Measurements from ENCODE around the gene LRRIQ1.

The LRRIQ1 gene

GRCh38 chr12:85278598-85279448 is 242.7 kb downstream of the LRRIQ1 start:
- Histone ChIP-seq H3K9ac (no peak overlapping the region), H3K36me3 (no peaks in the 10 kb centered on the region), H3K27me3 (no peaks in the 10 kb centered on the region), H3K4me2 (no peak overlapping the region), H3K27ac (no peak overlapping the region), H4K20me1 (no peaks in the 10 kb centered on the region), H3K9me3 (peaks cover 32% of the 10 kb centered on the region), H3K4me1 (no peaks in the 10 kb centered on the region), H3K4me3 (no peak overlapping the region)
- TF ChIP-seq Cebpa-rat (IDR thresholded peaks at IDR 0.05) = no peak

GRCh38 chr12:85279449-85280164 is 243.5 kb downstream of the LRRIQ1 start:
- no peak for TF ChIP-seq Cebpa-rat (IDR thresholded peaks at IDR 0.05)
- Histone ChIP-seq H3K27ac (no peak overlapping the region), H3K9ac (no peak overlapping the region), H3K27me3 (no peaks in the 10 kb centered on the region), H4K20me1 (no peaks in the 10 kb centered on the region), H3K4me3 (no peak overlapping the region), H3K4me1 (no peaks in the 10 kb centered on the region), H3K4me2 (no peak overlapping the region), H3K9me3 (peaks cover 29% of the 10 kb centered on the region), H3K36me3 (no peaks in the 10 kb centered on the region)

- Histone ChIP-seq H3K27me3 (no peaks in the 10 kb centered on the region), H3K36me3 (no peaks in the 10 kb centered on the region), H3K9me3 (peaks cover 29% of the 10 kb centered on the region), H3K4me1 (no peaks in the 10 kb centered on the region), H3K4me2 (no peak within 1 kb of the TSS), H3K4me3 (no peak within 1 kb of the TSS), H3K9ac (no peak within 1 kb of the TSS), H4K20me1 (no peaks in the 10 kb centered on the region), H3K27ac (no peak within 1 kb of the TSS)
- no peak for TF ChIP-seq Cebpa-rat (IDR thresholded peaks at IDR 0.05)
Measured at GRCh38 chr12:85280165-85280983, 244.2 kb downstream of the LRRIQ1 start, which contains the start of gene ALX1. ALX1 (plus strand) TSS chr12:85280220; CDS start chr12:85280262, 42 bp downstream.

GRCh38 chr12:85280984-85281630 is 245.0 kb downstream of the LRRIQ1 start:
- no peak for TF ChIP-seq Cebpa-rat (IDR thresholded peaks at IDR 0.05)
- Histone ChIP-seq H4K20me1 (no peaks in the 10 kb centered on the region), H3K9ac (no peak overlapping the region), H3K27me3 (no peaks in the 10 kb centered on the region), H3K4me3 (no peak overlapping the region), H3K27ac (no peak overlapping the region), H3K36me3 (no peaks in the 10 kb centered on the region), H3K4me1 (no peaks in the 10 kb centered on the region), H3K9me3 (peaks cover 29% of the 10 kb centered on the region), H3K4me2 (no peak overlapping the region)

GRCh38 chr12:85281636-85282312 is 245.6 kb downstream of the LRRIQ1 start:
- Histone ChIP-seq H3K4me3 (no peak overlapping the region), H3K27ac (no peak overlapping the region), H3K4me2 (no peak overlapping the region), H3K27me3 (no peaks in the 10 kb centered on the region), H3K4me1 (no peaks in the 10 kb centered on the region), H3K36me3 (no peaks in the 10 kb centered on the region), H3K9me3 (peaks cover 29% of the 10 kb centered on the region), H4K20me1 (no peaks in the 10 kb centered on the region), H3K9ac (no peak overlapping the region)
- TF ChIP-seq Cebpa-rat (IDR thresholded peaks at IDR 0.05) = no peak

- peaks cover 20% of the 10 kb centered on the region for H3K9me3 ChIP-seq
- H3K27ac ChIP-seq = no peak overlapping the region
- H3K4me2 ChIP-seq = no peak overlapping the region
- no peaks in the 10 kb centered on the region for H3K27me3 ChIP-seq
- no peaks in the 10 kb centered on the region for H3K4me1 ChIP-seq
- no peaks in the 10 kb centered on the region for H4K20me1 ChIP-seq
- H3K36me3 ChIP-seq = no peaks in the 10 kb centered on the region
- TF ChIP-seq Cebpa-rat (IDR thresholded peaks at IDR 0.05) = no peak
- no peak overlapping the region for H3K9ac ChIP-seq
- H3K4me3 ChIP-seq = no peak overlapping the region
Measured at GRCh38 chr12:85283560-85283959, 247.4 kb downstream of the LRRIQ1 start.
